Mesothelial cell of epicardium (in vitro differentiated cells): ENCODE data around the gene MRE11. TPM values are rescaled to one million over a fixed set of nuclear protein-coding genes. Genes with fewer than 3 reads are reported as not detected.

Experiments
- DNase-seq, 2 experiments: peaks; one replicate each; pipeline ENCODE4 v3.0.0; 2021; ENCODE audit warnings: low spot score in 2 of 2; ENCODE audit not compliant: unreplicated experiment in 2 of 2
- H3K27ac Mint-ChIP-seq: 2 replicates; pipeline ENCODE4 v1.8.0; 2021; ENCODE audit warnings: mixed read lengths
- H3K27me3 Mint-ChIP-seq: 2 replicates; pipeline ENCODE4 v1.8.0; 2021; ENCODE audit warnings: low read depth, mixed read lengths
- H3K36me3 Mint-ChIP-seq: 2 replicates; pipeline ENCODE4 v1.8.0; 2021; ENCODE audit warnings: mixed read lengths
- H3K4me1 Mint-ChIP-seq: 2 replicates; pipeline ENCODE4 v1.8.0; 2021; ENCODE audit warnings: mixed read lengths
- H3K4me3 Mint-ChIP-seq: 2 replicates; pipeline ENCODE4 v1.8.0; 2021; ENCODE audit warnings: mild to moderate bottlenecking, moderate library complexity, mixed read lengths
- H3K9me3 Mint-ChIP-seq: 2 replicates; pipeline ENCODE4 v1.8.0; 2021; ENCODE audit warnings: mixed read lengths
- CTCF ChIP-seq: fragments of 200-600 bp; sonication (generic); IDR thresholded peaks from one replicate; pipeline ENCODE4 v1.5.0; 2021; ENCODE audit warnings: antibody characterized with exemption; ENCODE audit not compliant: unreplicated experiment
- total RNA-seq: library from RNA; stranded (reverse); gene quantifications from 3 replicates; pipeline ENCODE4 v1.2.1, GENCODE V29; 2021

The MRE11 gene
- total RNA-seq, 1 donor from 2014 or later, result 39.2 TPM

- Mint-ChIP-seq H3K27me3 (no peaks in the 10 kb centered on the region), H3K27ac (no peak overlapping the region), H3K36me3 (peaks cover 10% of the 10 kb centered on the region), H3K9me3 (no peaks in the 10 kb centered on the region), H3K4me1 (peaks cover 2% of the 10 kb centered on the region), H3K4me3 (no peak overlapping the region)
- TF ChIP-seq CTCF, result no peak
- DNase-seq, result no peak
These were observed 6.5 kb upstream of the MRE11 start for GRCh38 chr11:94500181-94500580.

GRCh38 chr11:94494126-94494680 lies 559 bp upstream of the MRE11 start:
- Mint-ChIP-seq H3K9me3 (no peaks in the 10 kb centered on the region), H3K4me1 (peaks cover 22% of the 10 kb centered on the region)

GRCh38 chr11:94486068-94486467 lies 7.6 kb downstream of the MRE11 start:
- TF ChIP-seq CTCF, result no peak
- Mint-ChIP-seq H3K9me3 (no peaks in the 10 kb centered on the region), H3K27ac (no peak overlapping the region), H3K4me3 (no peak overlapping the region), H3K4me1 (no peaks in the 10 kb centered on the region), H3K36me3 (peaks cover 59% of the 10 kb centered on the region), H3K27me3 (no peaks in the 10 kb centered on the region)
- no peak for DNase-seq

More at GRCh38 chr11:94494126-94494680, 559 bp upstream of the MRE11 start:
- no peak for TF ChIP-seq CTCF
- Mint-ChIP-seq H3K4me3 (peak overlapping the region; percentile 97), H3K27me3 (no peaks in the 10 kb centered on the region), H3K36me3 (peaks cover 17% of the 10 kb centered on the region), H3K27ac (peak overlapping the region; percentile 99)
- no peak for DNase-seq

- Mint-ChIP-seq H3K4me3 (no peak overlapping the region), H3K27me3 (no peaks in the 10 kb centered on the region), H3K9me3 (no peaks in the 10 kb centered on the region), H3K27ac (no peak overlapping the region), H3K4me1 (peaks cover 6% of the 10 kb centered on the region), H3K36me3 (peaks cover 32% of the 10 kb centered on the region)
- TF ChIP-seq CTCF, result no peak
- no peak for DNase-seq
These were observed 12.3 kb downstream of the MRE11 start for GRCh38 chr11:94481342-94481741.

- H3K27me3 Mint-ChIP-seq, result no peaks in the 10 kb centered on the region
- DNase-seq, result no peak
- H3K4me3 Mint-ChIP-seq, result no peak overlapping the region
- TF ChIP-seq CTCF, result no peak
- peaks cover 6% of the 10 kb centered on the region for H3K4me1 Mint-ChIP-seq
- peak overlapping the region; percentile 8 for H3K27ac Mint-ChIP-seq
- H3K9me3 Mint-ChIP-seq, result no peaks in the 10 kb centered on the region
- peaks cover 24% of the 10 kb centered on the region for H3K36me3 Mint-ChIP-seq
These were observed 16.0 kb downstream of the MRE11 start for GRCh38 chr11:94477624-94478023.
